Measurements from ENCODE around the gene SFXN5.

The SFXN5 gene

GRCh38 chr2:73082523-73083410, 11.3 kb upstream of the SFXN5 start:
- no peak overlapping the region for H3K23ac ChIP-seq (ENCODE audit: low read length)
- H3K4me1 ChIP-seq (ENCODE audit: control insufficient read depth, low read depth, low read length), result peaks cover 2% of the 10 kb centered on the region
- no peak overlapping the region for H3K56ac ChIP-seq (ENCODE audit: low read length)
- H3K4ac ChIP-seq (ENCODE audit: low read depth, low read length), result no peak overlapping the region
- H3K36me3 ChIP-seq (ENCODE audit: control insufficient read depth, insufficient read depth, low read length), result no peaks in the 10 kb centered on the region
- H3K4me2 ChIP-seq (ENCODE audit: low read length), result no peak overlapping the region
- no peaks in the 10 kb centered on the region for H3K79me1 ChIP-seq (ENCODE audit: low read length)
- no peak overlapping the region for H3K9ac ChIP-seq (ENCODE audit: low read length)
- no peak overlapping the region for H2BK15ac ChIP-seq (replicated peaks; ENCODE audit: low read depth)
- H4K8ac ChIP-seq (ENCODE audit: low read depth, low read length), result no peak overlapping the region
- no peak overlapping the region for H2AK5ac ChIP-seq (ENCODE audit: low read length)
- H3K79me2 ChIP-seq (ENCODE audit: control insufficient read depth, insufficient read depth, low read length), result no peaks in the 10 kb centered on the region
- DNase-seq, result no peak
- no peak overlapping the region for H2BK120ac ChIP-seq (ENCODE audit: low read depth, low read length)
- WGBS (ENCODE audit: extremely low coverage, insufficient coverage, low lambda C conversion rate), result no CpG with 5 or more reads among the region's 13 CpGs
- H3K27me3 ChIP-seq (ENCODE audit: insufficient read depth, low read length, poor library complexity), result no peaks in the 10 kb centered on the region
- no peak overlapping the region for H2BK5ac ChIP-seq (ENCODE audit: low read length)
- H3K4me3 ChIP-seq (ENCODE audit: low read length), result no peak overlapping the region
- no peak overlapping the region for H3K27ac ChIP-seq (ENCODE audit: low read depth, low read length)
- no peak overlapping the region for H4K5ac ChIP-seq (ENCODE audit: low read length)
- no peak overlapping the region for H3K18ac ChIP-seq (ENCODE audit: low read length)

GRCh38 chr2:73081181-73081671, 9.7 kb upstream of the SFXN5 start:
- H3K23ac ChIP-seq (ENCODE audit: low read length), result no peak overlapping the region
- no peak overlapping the region for H3K4me3 ChIP-seq (ENCODE audit: low read length)
- no peak overlapping the region for H3K56ac ChIP-seq (ENCODE audit: low read length)
- H3K79me2 ChIP-seq (ENCODE audit: control insufficient read depth, insufficient read depth, low read length), result no peaks in the 10 kb centered on the region
- no peak overlapping the region for H3K4me2 ChIP-seq (ENCODE audit: low read length)
- no peak overlapping the region for H3K18ac ChIP-seq (ENCODE audit: low read length)
- H3K79me1 ChIP-seq (ENCODE audit: low read length), result no peaks in the 10 kb centered on the region
- no peak overlapping the region for H4K5ac ChIP-seq (ENCODE audit: low read length)
- no peak overlapping the region for H3K9ac ChIP-seq (ENCODE audit: low read length)
- no peak overlapping the region for H2BK120ac ChIP-seq (ENCODE audit: low read depth, low read length)
- H3K4ac ChIP-seq (ENCODE audit: low read depth, low read length), result no peak overlapping the region
- no peaks in the 10 kb centered on the region for H3K27me3 ChIP-seq (ENCODE audit: insufficient read depth, low read length, poor library complexity)
- no peak overlapping the region for H3K27ac ChIP-seq (ENCODE audit: low read depth, low read length)
- no peak overlapping the region for H2BK15ac ChIP-seq (replicated peaks; ENCODE audit: low read depth)
- H4K8ac ChIP-seq (ENCODE audit: low read depth, low read length), result no peak overlapping the region
- peaks cover 2% of the 10 kb centered on the region for H3K4me1 ChIP-seq (ENCODE audit: control insufficient read depth, low read depth, low read length)
- WGBS (ENCODE audit: extremely low coverage, insufficient coverage, low lambda C conversion rate), result no CpG with 5 or more reads among the region's 16 CpGs
- H2BK5ac ChIP-seq (ENCODE audit: low read length), result no peak overlapping the region
- no peak overlapping the region for H2AK5ac ChIP-seq (ENCODE audit: low read length)
- H3K36me3 ChIP-seq (ENCODE audit: control insufficient read depth, insufficient read depth, low read length), result no peaks in the 10 kb centered on the region
- no peak for DNase-seq

- Histone ChIP-seq H2BK5ac (ENCODE audit: low read length) (no peak overlapping the region), H4K8ac (ENCODE audit: low read depth, low read length) (no peak overlapping the region), H3K9ac (ENCODE audit: low read length) (no peak overlapping the region), H3K27me3 (ENCODE audit: insufficient read depth, low read length, poor library complexity) (no peaks in the 10 kb centered on the region), H3K23ac (ENCODE audit: low read length) (no peak overlapping the region), H3K18ac (ENCODE audit: low read length) (no peak overlapping the region), H3K4me2 (ENCODE audit: low read length) (no peak overlapping the region), H3K79me1 (ENCODE audit: low read length) (no peaks in the 10 kb centered on the region), H3K4me1 (ENCODE audit: control insufficient read depth, low read depth, low read length) (peaks cover 2% of the 10 kb centered on the region), H3K27ac (ENCODE audit: low read depth, low read length) (no peak overlapping the region), H4K5ac (ENCODE audit: low read length) (no peak overlapping the region), H3K79me2 (ENCODE audit: control insufficient read depth, insufficient read depth, low read length) (no peaks in the 10 kb centered on the region), H2AK5ac (ENCODE audit: low read length) (no peak overlapping the region), H2BK15ac (replicated peaks; ENCODE audit: low read depth) (no peak overlapping the region), H3K4ac (ENCODE audit: low read depth, low read length) (no peak overlapping the region), H3K36me3 (ENCODE audit: control insufficient read depth, insufficient read depth, low read length) (no peaks in the 10 kb centered on the region), H2BK120ac (ENCODE audit: low read depth, low read length) (no peak overlapping the region), H3K56ac (ENCODE audit: low read length) (no peak overlapping the region), H3K4me3 (ENCODE audit: low read length) (no peak overlapping the region)
- WGBS (ENCODE audit: extremely low coverage, insufficient coverage, low lambda C conversion rate), result no CpG with 5 or more reads among the region's 31 CpGs
- no peak for DNase-seq
Measured at GRCh38 chr2:73080321-73081131, 9.0 kb upstream of the SFXN5 start.

GRCh38 chr2:73079636-73080035, 8.1 kb upstream of the SFXN5 start:
- H2BK15ac ChIP-seq (replicated peaks; ENCODE audit: low read depth), result no peak overlapping the region
- no peak overlapping the region for H2BK5ac ChIP-seq (ENCODE audit: low read length)
- no peaks in the 10 kb centered on the region for H3K36me3 ChIP-seq (ENCODE audit: control insufficient read depth, insufficient read depth, low read length)
- no peaks in the 10 kb centered on the region for H3K79me2 ChIP-seq (ENCODE audit: control insufficient read depth, insufficient read depth, low read length)
- no peak overlapping the region for H4K5ac ChIP-seq (ENCODE audit: low read length)
- H3K4me1 ChIP-seq (ENCODE audit: control insufficient read depth, low read depth, low read length), result peaks cover 2% of the 10 kb centered on the region
- no peak overlapping the region for H3K4me3 ChIP-seq (ENCODE audit: low read length)
- whole genome bisulfite sequencing (ENCODE audit: extremely low coverage, insufficient coverage, low lambda C conversion rate), result no CpG with 5 or more reads among the region's 9 CpGs
- no peak overlapping the region for H3K4me2 ChIP-seq (ENCODE audit: low read length)
- no peak overlapping the region for H2AK5ac ChIP-seq (ENCODE audit: low read length)
- no peak for DNase-seq
- H3K56ac ChIP-seq (ENCODE audit: low read length), result no peak overlapping the region
- H3K27me3 ChIP-seq (ENCODE audit: insufficient read depth, low read length, poor library complexity), result no peaks in the 10 kb centered on the region
- no peak overlapping the region for H2BK120ac ChIP-seq (ENCODE audit: low read depth, low read length)
- H3K9ac ChIP-seq (ENCODE audit: low read length), result no peak overlapping the region
- no peak overlapping the region for H3K27ac ChIP-seq (ENCODE audit: low read depth, low read length)
- H3K79me1 ChIP-seq (ENCODE audit: low read length), result no peaks in the 10 kb centered on the region
- H3K4ac ChIP-seq (ENCODE audit: low read depth, low read length), result no peak overlapping the region
- no peak overlapping the region for H3K23ac ChIP-seq (ENCODE audit: low read length)
- H3K18ac ChIP-seq (ENCODE audit: low read length), result no peak overlapping the region
- H4K8ac ChIP-seq (ENCODE audit: low read depth, low read length), result no peak overlapping the region

- Histone ChIP-seq H3K27me3 (ENCODE audit: insufficient read depth, low read length, poor library complexity) (no peaks in the 10 kb centered on the region), H3K79me1 (ENCODE audit: low read length) (no peaks in the 10 kb centered on the region), H3K36me3 (ENCODE audit: control insufficient read depth, insufficient read depth, low read length) (no peaks in the 10 kb centered on the region), H3K79me2 (ENCODE audit: control insufficient read depth, insufficient read depth, low read length) (no peaks in the 10 kb centered on the region), H3K4me1 (ENCODE audit: control insufficient read depth, low read depth, low read length) (peaks cover 2% of the 10 kb centered on the region), H2BK120ac (ENCODE audit: low read depth, low read length) (no peak overlapping the region), H3K27ac (ENCODE audit: low read depth, low read length) (no peak overlapping the region), H3K4me3 (ENCODE audit: low read length) (no peak overlapping the region), H4K8ac (ENCODE audit: low read depth, low read length) (no peak overlapping the region), H2BK15ac (replicated peaks; ENCODE audit: low read depth) (no peak overlapping the region), H3K18ac (ENCODE audit: low read length) (no peak overlapping the region), H3K56ac (ENCODE audit: low read length) (no peak overlapping the region), H3K4ac (ENCODE audit: low read depth, low read length) (no peak overlapping the region), H2AK5ac (ENCODE audit: low read length) (no peak overlapping the region), H2BK5ac (ENCODE audit: low read length) (no peak overlapping the region), H3K23ac (ENCODE audit: low read length) (no peak overlapping the region), H3K4me2 (ENCODE audit: low read length) (no peak overlapping the region), H3K9ac (ENCODE audit: low read length) (no peak overlapping the region), H4K5ac (ENCODE audit: low read length) (no peak overlapping the region)
- DNase-seq, result no peak
- no CpG with 5 or more reads among the region's 13 CpGs for WGBS (ENCODE audit: extremely low coverage, insufficient coverage, low lambda C conversion rate)
Measured at GRCh38 chr2:73078457-73079411, 7.2 kb upstream of the SFXN5 start.

All from mesendoderm (in vitro differentiated cells).